Mesenchymal stem cell (in vitro differentiated cells and primary cell): ENCODE results near the gene LARGE1.

Source experiments
- DNase-seq: peaks from one replicate; pipeline ENCODE4 v3.0.0-alpha.2; 2013
- H2AFZ ChIP-seq: one replicate; pipeline ENCODE4 v1.6.1; 2013; ENCODE audit warnings: low read depth, mild to moderate bottlenecking, control low read depth, inconsistent platforms, low read length, moderate library complexity
- H2AK5ac ChIP-seq: 2 replicates; pipeline ENCODE4 v1.6.1; 2013; ENCODE audit warnings: low read length, moderate library complexity, mild to moderate bottlenecking, inconsistent platforms; ENCODE audit not compliant: severe bottlenecking
- H2BK120ac ChIP-seq: one replicate; pipeline ENCODE4 v1.6.1; 2013; ENCODE audit warnings: low read depth, mild to moderate bottlenecking, inconsistent platforms, low read length, moderate library complexity
- H2BK12ac ChIP-seq, 2 experiments: one replicate each; pipeline ENCODE4 v1.6.1; 2013; ENCODE audit warnings: inconsistent platforms in 2 of 2, low read length in 2 of 2, mild to moderate bottlenecking in 2 of 2, moderate library complexity in 2 of 2, control low read depth in 1 of 2
- H2BK15ac ChIP-seq: one replicate; pipeline ENCODE4 v1.6.1; 2013; ENCODE audit warnings: mild to moderate bottlenecking, low read depth, inconsistent platforms; ENCODE audit not compliant: poor library complexity, severe bottlenecking
- H2BK5ac ChIP-seq: 2 replicates; pipeline ENCODE4 v1.6.1; 2013; ENCODE audit warnings: low read depth, mild to moderate bottlenecking, low read length, control low read depth, inconsistent platforms; ENCODE audit not compliant: poor library complexity, severe bottlenecking
- H3K14ac ChIP-seq, 2 experiments: one replicate each; pipeline ENCODE4 v1.6.1; 2013; ENCODE audit warnings: inconsistent platforms in 2 of 2, low read length in 2 of 2, control low read depth in 1 of 2, mild to moderate bottlenecking in 1 of 2, moderate library complexity in 1 of 2
- H3K18ac ChIP-seq, 2 experiments: one replicate each; pipeline ENCODE4 v1.6.1; 2013; ENCODE audit warnings: inconsistent platforms in 2 of 2, low read length in 2 of 2, control low read depth in 1 of 2, low read depth in 1 of 2, mild to moderate bottlenecking in 1 of 2
- H3K23ac ChIP-seq, 2 experiments: one replicate each; pipeline ENCODE4 v1.6.1; 2013; ENCODE audit warnings: inconsistent platforms in 2 of 2, low read length in 2 of 2, mild to moderate bottlenecking in 2 of 2, moderate library complexity in 2 of 2, control low read depth in 1 of 2
- H3K27ac ChIP-seq: 2 replicates; pipeline ENCODE4 v1.5.1; 2013; ENCODE audit warnings: mild to moderate bottlenecking, moderate library complexity, low read length, control low read depth, inconsistent platforms; ENCODE audit not compliant: poor library complexity, severe bottlenecking
- H3K27me3 ChIP-seq, 2 experiments: 2 replicates each; pipeline versions ENCODE4 v1.6.1 to v1.7.0; 2013; ENCODE audit warnings: low read length in 2 of 2, mild to moderate bottlenecking in 2 of 2, moderate library complexity in 2 of 2, control low read depth in 1 of 2, inconsistent platforms in 1 of 2; ENCODE audit not compliant: control insufficient read depth in 1 of 2, insufficient read depth in 1 of 2
- H3K36me3 ChIP-seq, 2 experiments: 2 replicates each; pipeline versions ENCODE4 v1.6.1 to v1.7.0; 2013; ENCODE audit warnings: low read length in 2 of 2, control low read depth in 1 of 2, inconsistent platforms in 1 of 2, low read depth in 1 of 2, mild to moderate bottlenecking in 1 of 2; ENCODE audit not compliant: insufficient read depth in 2 of 2, control insufficient read depth in 1 of 2
- H3K4ac ChIP-seq, 2 experiments: one replicate each; pipeline ENCODE4 v1.6.1; 2013; ENCODE audit warnings: inconsistent platforms in 2 of 2, low read length in 2 of 2, mild to moderate bottlenecking in 2 of 2, moderate library complexity in 2 of 2, control low read depth in 1 of 2, low read depth in 1 of 2
- H3K4me1 ChIP-seq: 2 replicates; pipeline ENCODE4 v1.6.1; 2013; ENCODE audit warnings: low read depth, low read length, control low read depth; ENCODE audit not compliant: control insufficient read depth, insufficient read depth
- H3K4me2 ChIP-seq: 2 replicates; pipeline ENCODE4 v1.6.1; 2013; ENCODE audit warnings: low read length, mild to moderate bottlenecking, inconsistent platforms; ENCODE audit not compliant: poor library complexity, severe bottlenecking
- H3K4me3 ChIP-seq, 2 experiments: 2 replicates each; pipeline versions ENCODE4 v1.5.1 to v1.7.0; 2013; ENCODE audit warnings: low read length in 2 of 2, mild to moderate bottlenecking in 2 of 2, control low read depth in 1 of 2, low read depth in 1 of 2; ENCODE audit not compliant: insufficient read depth in 1 of 2
- H3K79me1 ChIP-seq: replicated peaks from 2 replicates; pipeline ENCODE4 v1.6.1; 2013; ENCODE audit warnings: mild to moderate bottlenecking, control low read depth, low read length, inconsistent platforms; ENCODE audit not compliant: poor library complexity, severe bottlenecking
- H3K9ac ChIP-seq: 2 replicates; pipeline ENCODE4 v1.7.0; 2013; ENCODE audit warnings: mild to moderate bottlenecking, low read length, moderate library complexity
- H3K9me3 ChIP-seq: 2 replicates; pipeline ENCODE4 v1.7.0; 2013; ENCODE audit warnings: mild to moderate bottlenecking, low read length; ENCODE audit not compliant: control insufficient read depth
- H4K8ac ChIP-seq: one replicate; pipeline ENCODE4 v1.6.1; 2013; ENCODE audit warnings: inconsistent platforms, mild to moderate bottlenecking, low read length, moderate library complexity
- H4K91ac ChIP-seq: one replicate; pipeline ENCODE4 v1.6.1; 2013; ENCODE audit warnings: mild to moderate bottlenecking, low read length, inconsistent platforms
- WGBS: methylation state at CpG from one replicate; pipeline ENCODE4 v1.1.7; 2013; ENCODE audit warnings: mixed read lengths; 5-methylcytosine and 5-hydroxymethylcytosine counted together

The LARGE1 gene

DNA sequence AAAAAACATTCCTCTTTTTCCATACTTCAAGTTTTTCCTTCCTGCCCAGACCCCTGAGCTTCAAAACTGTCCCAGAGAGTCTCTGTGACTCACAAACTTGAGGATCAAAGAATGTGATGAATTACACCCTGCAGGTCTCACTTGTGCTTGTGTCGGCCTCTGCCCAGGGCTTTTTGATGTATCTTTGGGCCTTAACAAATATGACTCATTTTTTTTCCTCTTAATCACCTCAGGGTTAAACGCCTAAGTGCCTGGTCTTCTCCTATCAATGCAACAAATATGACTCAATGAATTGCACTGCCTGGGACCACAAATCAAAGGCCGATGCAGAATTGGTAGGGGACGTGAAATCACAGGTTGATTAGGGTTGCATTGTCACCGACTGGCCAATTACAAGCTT, 267.7 kb downstream of the LARGE1 start:
- Histone ChIP-seq H2BK15ac (no peak overlapping the region), H3K79me1 (peaks cover 1% of the 10 kb centered on the region), H4K8ac (no peak overlapping the region), H2BK12ac (no peak overlapping the region), H3K4me3 (no peak overlapping the region), H2BK5ac (no peak overlapping the region), H3K9me3 (peaks cover 4% of the 10 kb centered on the region), H3K4me1 (no peaks in the 10 kb centered on the region), H3K27me3 (no peaks in the 10 kb centered on the region), H3K18ac (no peak overlapping the region), H3K4ac (no peak overlapping the region), H3K14ac (no peak overlapping the region), H3K23ac (no peak overlapping the region), H4K91ac (no peak overlapping the region), H2BK120ac (no peak overlapping the region), H3K27ac (no peak overlapping the region), H3K4me2 (no peak overlapping the region), H3K36me3 (peaks cover 0 to 19% of the 10 kb centered on the region in 2 experiments), H3K9ac (no peak overlapping the region), H2AK5ac (no peak overlapping the region), H2AFZ (no peak overlapping the region)
- WGBS, result 8% methylated on average over 4 of the region's 5 CpGs
- peak; percentile 52 for DNase-seq

DNA sequence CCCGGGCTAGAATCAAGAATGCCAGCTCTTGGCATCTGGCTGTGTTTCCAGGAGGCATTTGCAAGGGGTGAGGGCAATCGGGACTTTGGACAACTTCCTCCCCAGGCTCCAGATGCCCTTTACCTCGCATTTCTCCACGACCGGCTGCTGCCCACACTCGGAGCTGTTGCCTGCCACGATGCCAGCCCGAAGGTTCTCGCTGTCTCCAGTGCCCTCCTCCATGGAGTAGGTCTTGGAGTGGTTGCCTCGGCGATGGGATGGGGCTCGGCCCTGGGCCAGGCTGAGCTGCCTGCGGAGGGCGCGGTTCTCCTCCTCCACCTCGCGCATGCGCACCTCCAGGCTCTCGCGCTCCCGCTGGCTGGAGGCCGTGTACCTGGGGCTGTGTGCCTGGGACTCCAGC, 270.0 kb downstream of the LARGE1 start:
- Histone ChIP-seq H3K36me3 (peaks cover 0 to 19% of the 10 kb centered on the region in 2 experiments), H3K9ac (no peak overlapping the region)
- 95% methylated on average over 22 of the region's 22 CpGs for WGBS

DNA sequence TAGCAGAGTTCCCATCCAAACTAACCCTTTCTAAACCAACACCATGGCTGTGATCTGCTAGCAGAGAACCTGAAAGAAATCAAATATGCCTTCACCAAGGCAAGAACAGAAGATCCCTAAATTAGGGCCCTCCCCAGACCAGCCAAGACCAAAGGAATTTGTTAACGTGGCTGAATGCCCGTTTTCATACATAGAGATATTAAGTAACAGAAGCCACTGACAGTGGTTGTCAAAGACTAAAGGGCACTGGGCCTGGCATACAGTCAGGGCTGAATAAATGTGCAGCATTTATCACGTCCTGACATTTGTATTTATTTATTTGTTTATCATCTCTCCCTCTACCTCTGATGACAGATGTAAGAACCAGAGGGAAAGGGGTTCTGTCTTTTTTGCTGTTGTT, 271.8 kb downstream of the LARGE1 start:
- H3K4ac ChIP-seq, result no peak overlapping the region
- no peak overlapping the region for H2AK5ac ChIP-seq
- no peak overlapping the region for H3K23ac ChIP-seq
- H3K9me3 ChIP-seq, result peaks cover 4% of the 10 kb centered on the region
- DNase-seq, result no peak
- peaks cover 1% of the 10 kb centered on the region for H3K79me1 ChIP-seq
- H3K27ac ChIP-seq, result no peak overlapping the region
- 94% methylated on average over 2 of the region's 3 CpGs for WGBS
- peaks cover 0 to 19% of the 10 kb centered on the region in 2 experiments for H3K36me3 ChIP-seq
- no peaks in the 10 kb centered on the region for H3K4me1 ChIP-seq
- H2BK120ac ChIP-seq, result no peak overlapping the region
- no peak overlapping the region for H3K4me2 ChIP-seq
- no peak overlapping the region for H2AFZ ChIP-seq
- H2BK12ac ChIP-seq, result no peak overlapping the region
- H4K91ac ChIP-seq, result no peak overlapping the region
- H4K8ac ChIP-seq, result no peak overlapping the region
- no peak overlapping the region for H3K18ac ChIP-seq
- H2BK5ac ChIP-seq, result no peak overlapping the region
- H2BK15ac ChIP-seq, result no peak overlapping the region
- H3K9ac ChIP-seq, result no peak overlapping the region
- H3K14ac ChIP-seq, result no peak overlapping the region
- no peak overlapping the region for H3K4me3 ChIP-seq
- H3K27me3 ChIP-seq, result no peaks in the 10 kb centered on the region

More for the DNA sequence above, 270.0 kb downstream of the LARGE1 start:
- no peaks in the 10 kb centered on the region for H3K27me3 ChIP-seq
- H2BK120ac ChIP-seq, result no peak overlapping the region
- no peak overlapping the region for H4K8ac ChIP-seq
- H4K91ac ChIP-seq, result no peak overlapping the region
- H3K14ac ChIP-seq, result no peak overlapping the region
- no peak overlapping the region for H3K27ac ChIP-seq
- no peak overlapping the region for H3K4ac ChIP-seq
- H3K4me3 ChIP-seq, result no peak overlapping the region
- H2AK5ac ChIP-seq, result no peak overlapping the region
- no peak overlapping the region for H2AFZ ChIP-seq
- H2BK15ac ChIP-seq, result no peak overlapping the region
- H3K4me1 ChIP-seq, result no peaks in the 10 kb centered on the region
- no peak overlapping the region for H2BK12ac ChIP-seq
- peaks cover 4% of the 10 kb centered on the region for H3K9me3 ChIP-seq
- H2BK5ac ChIP-seq, result no peak overlapping the region
- H3K79me1 ChIP-seq, result peaks cover 1% of the 10 kb centered on the region
- H3K18ac ChIP-seq, result no peak overlapping the region
- no peak for DNase-seq
- no peak overlapping the region for H3K4me2 ChIP-seq
- H3K23ac ChIP-seq, result no peak overlapping the region

DNA sequence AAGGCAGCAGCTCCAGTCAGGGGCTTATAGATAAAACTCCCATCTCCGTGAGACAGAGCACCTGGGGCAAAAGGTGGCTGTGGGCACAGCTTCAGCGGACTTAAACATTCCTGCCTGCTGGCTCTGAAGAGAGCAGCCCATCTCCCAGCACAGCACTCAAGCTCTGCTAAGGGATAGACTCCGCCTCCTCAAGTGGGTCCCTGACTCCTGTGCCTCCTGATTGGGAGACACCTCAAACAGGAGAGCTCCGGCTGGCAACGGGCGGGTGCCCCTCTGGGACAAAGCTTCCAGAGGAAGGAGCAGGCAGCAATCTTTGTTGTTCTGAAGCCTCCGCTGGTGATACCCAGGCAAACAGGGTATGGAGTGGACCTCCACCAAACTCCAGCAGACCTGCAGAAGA, 279.4 kb downstream of the LARGE1 start:
- no peak overlapping the region for H2BK15ac ChIP-seq
- H2BK5ac ChIP-seq, result no peak overlapping the region

More for the DNA sequence above, 279.4 kb downstream of the LARGE1 start:
- no peak overlapping the region for H3K27ac ChIP-seq
- H3K14ac ChIP-seq, result no peak overlapping the region
- no peak overlapping the region for H3K4ac ChIP-seq
- no peak overlapping the region for H2AFZ ChIP-seq
- WGBS, result 92% methylated on average over 7 of the region's 7 CpGs
- H3K9ac ChIP-seq, result no peak overlapping the region
- H2BK120ac ChIP-seq, result no peak overlapping the region
- H3K79me1 ChIP-seq, result no peaks in the 10 kb centered on the region
- DNase-seq, result no peak
- H3K18ac ChIP-seq, result no peak overlapping the region
- H2AK5ac ChIP-seq, result no peak overlapping the region
- no peak overlapping the region for H3K23ac ChIP-seq
- no peak overlapping the region for H2BK12ac ChIP-seq
- no peak overlapping the region for H3K4me2 ChIP-seq
- H3K36me3 ChIP-seq, result peaks cover 0 to 9% of the 10 kb centered on the region in 2 experiments
- no peak overlapping the region for H4K8ac ChIP-seq
- H3K4me1 ChIP-seq, result no peaks in the 10 kb centered on the region
- H3K9me3 ChIP-seq, result peaks cover 9% of the 10 kb centered on the region
- H3K27me3 ChIP-seq, result no peaks in the 10 kb centered on the region
- H3K4me3 ChIP-seq, result no peak overlapping the region
- no peak overlapping the region for H4K91ac ChIP-seq
